LHCN-M2 (cell line): ENCODE measurements around the gene KIAA1671. TPM values are rescaled to one million over a fixed set of nuclear protein-coding genes. Genes with fewer than 3 reads are reported as not detected.

Source experiments
- DNase-seq: peaks from one replicate; pipeline ENCODE4 v3.0.0-alpha.2; 2012; ENCODE audit warnings: low read depth
- total RNA-seq: library from RNA; depleted of rRNA; stranded (reverse); fragments of >200 nt; gene quantifications from 2 replicates; pipeline ENCODE4 v1.2.3, GENCODE V29; 2014

Gene KIAA1671
- total RNA-seq, 1 experiment from 2014 or later, result 2.9 TPM

DNA sequence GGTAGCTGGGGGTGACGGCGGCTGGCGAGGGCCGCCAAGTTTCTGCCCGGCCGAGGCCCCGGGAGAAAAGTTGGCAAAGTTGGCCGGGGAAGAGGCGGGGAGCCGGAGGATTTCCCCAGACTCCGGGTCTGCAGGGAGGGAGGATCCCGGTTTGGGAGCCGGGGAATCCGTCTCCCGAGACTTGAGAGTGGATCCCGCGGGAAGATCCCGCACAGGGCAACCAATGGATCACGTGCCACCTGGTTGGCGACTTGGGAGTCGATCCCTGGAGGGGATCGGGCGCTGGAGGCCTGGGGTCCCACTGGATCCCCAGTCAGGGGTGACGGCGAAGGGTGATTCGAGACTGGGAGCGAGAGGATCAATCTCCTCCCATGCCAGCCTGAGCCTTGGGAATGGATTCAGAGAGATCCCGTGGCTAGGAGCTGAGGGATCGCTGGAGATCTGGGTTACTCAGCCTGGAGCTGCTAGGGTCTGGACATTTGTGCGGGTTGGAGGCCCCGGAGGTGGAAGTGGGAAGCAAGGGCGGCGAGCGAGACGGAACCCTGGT, 394 bp downstream of the KIAA1671 start:
- DNase-seq, result peak; percentile 38

DNA sequence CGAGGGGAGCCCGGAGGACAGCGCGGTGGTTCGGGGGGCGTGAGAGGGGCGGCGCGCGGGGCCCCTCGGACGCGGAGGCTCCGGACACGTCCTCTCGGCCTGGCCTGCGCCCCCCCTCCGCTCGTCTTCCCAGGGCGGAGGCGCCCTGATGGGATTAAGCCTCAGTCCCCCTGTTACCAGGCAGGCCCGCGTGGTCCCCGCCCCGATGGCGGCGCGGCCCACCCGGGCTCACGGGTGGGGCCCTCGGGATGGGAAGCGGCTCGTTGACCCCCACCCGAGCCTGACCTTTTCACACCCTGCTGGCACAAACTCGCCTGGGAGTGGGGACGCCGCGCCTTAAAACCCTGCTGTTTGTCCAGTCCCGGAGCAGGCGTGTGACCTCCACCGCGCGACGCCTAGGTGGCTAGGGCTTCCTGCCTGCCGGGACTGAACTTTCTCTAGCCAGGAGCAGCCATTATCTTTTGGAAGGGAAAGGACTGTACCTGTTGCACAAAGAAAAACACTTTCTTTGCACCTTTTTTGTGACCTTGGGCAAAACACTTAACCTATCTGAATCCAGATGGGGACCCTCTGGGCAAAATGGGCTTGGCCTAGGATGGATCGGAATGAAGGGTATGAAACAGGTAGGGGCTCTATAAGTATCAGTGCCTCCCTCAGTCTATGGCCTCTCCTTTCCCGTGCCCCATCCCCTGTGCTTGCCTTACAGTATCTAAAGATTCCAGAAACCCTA, 1.0 kb downstream of the KIAA1671 start:
- DNase-seq, result no peak

GRCh38 chr22:24954114-24954463, 1.6 kb downstream of the KIAA1671 start:
- no peak for DNase-seq

- no peak for DNase-seq
Measured at GRCh38 chr22:24954856-24955255, 2.3 kb downstream of the KIAA1671 start.

DNA sequence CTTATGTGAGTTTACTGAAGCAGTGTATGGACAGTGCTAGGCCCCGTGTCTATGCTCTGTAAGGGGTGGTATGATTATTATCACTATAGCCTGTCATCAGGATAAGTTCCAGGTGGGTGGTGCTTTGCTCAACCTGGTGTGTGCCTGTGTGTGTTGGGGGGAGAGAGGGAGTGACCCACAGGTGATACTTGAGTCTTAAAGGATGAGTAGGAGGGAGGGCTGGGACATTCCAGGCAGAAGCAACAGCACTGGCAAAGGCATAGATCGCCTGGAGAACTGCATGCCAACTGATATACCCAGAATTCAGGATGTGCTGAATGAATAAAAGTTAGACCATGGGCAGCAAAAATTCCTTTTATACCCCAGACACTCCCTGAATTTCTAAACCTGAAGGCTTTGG, 4.5 kb downstream of the KIAA1671 start:
- DNase-seq, result no peak

DNA sequence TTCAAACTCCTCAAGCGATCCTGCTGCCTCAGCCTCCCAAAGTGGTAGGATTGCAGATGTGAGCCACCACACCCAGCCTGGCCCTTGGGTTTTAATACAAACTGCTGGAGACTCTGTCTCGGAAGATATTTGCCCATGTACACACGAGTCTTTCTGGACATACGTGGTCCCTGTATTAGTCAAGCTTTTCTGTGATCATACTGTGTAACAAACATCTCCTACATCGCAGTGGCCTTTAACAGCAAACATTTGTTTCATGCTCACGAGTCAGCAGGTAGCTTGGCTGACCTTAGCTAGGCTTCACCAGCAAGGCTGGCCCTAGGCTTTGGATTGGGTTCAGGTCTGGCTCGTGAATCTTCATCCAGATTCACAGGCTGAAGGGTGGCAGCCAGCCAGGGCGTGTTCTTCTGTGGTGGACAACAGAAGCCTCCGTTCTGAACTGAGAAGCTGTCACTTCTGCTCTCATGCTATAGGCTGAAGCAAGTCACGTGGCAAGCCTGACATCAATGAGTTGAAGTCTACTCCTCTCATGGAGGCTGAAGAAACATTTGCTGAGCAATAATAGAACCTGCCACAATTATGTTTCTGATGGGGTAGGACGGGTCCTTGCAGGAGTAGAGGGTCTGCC, 8.8 kb downstream of the KIAA1671 start:
- no peak for DNase-seq

DNA sequence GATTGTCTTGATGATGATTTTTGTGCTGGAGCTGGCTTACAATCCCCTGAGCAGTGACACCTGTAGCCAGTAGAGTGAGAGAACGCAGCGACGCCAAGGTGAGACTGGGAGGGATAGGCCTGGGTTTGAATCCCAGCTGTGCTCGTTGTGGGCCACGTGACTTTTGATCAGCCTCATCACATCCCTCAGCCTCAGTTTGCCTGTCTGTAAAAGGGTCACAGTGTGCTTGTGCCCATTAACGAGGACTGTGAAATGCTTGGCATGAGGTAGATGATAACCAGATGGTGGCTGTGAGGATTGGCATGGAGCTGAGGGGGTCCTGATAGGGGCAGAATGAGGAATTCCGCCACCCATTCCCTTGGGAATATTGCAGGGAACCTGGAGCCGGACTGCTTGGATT, 9.6 kb downstream of the KIAA1671 start:
- no peak for DNase-seq

- DNase-seq, result no peak
Measured at GRCh38 chr22:24962835-24963234, 10.3 kb downstream of the KIAA1671 start.

- no peak for DNase-seq
Measured at GRCh38 chr22:24964441-24964840, 11.9 kb downstream of the KIAA1671 start.

GRCh38 chr22:24965822-24966626, 13.5 kb downstream of the KIAA1671 start:
- no peak for DNase-seq

DNA sequence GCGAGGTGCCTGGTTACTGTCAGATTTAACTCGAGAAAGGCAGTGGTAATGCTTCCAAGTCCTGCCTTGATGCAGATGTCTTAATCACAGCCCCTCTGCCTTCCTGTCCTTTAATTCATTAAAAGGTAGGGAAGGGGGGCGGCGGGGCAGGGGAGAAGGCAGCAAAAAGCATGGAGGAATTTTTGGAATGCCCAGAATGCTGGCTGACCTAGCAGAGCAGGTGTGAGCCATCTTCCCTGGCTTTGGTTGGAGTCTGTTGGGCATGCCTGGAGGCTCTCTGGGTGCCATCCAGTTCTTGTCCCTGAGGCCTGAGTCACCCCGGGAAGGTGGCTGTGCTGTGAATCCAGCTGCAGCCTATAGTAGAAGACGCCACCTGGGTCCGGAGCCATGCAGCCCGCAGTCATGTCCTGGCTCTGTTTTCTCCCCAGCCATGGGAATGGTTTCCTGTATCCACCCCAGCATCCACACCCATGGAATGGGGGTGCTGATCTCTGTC, 15.6 kb downstream of the KIAA1671 start:
- DNase-seq, result no peak

GRCh38 chr22:24969560-24970301, 17.2 kb downstream of the KIAA1671 start:
- no peak for DNase-seq

DNA sequence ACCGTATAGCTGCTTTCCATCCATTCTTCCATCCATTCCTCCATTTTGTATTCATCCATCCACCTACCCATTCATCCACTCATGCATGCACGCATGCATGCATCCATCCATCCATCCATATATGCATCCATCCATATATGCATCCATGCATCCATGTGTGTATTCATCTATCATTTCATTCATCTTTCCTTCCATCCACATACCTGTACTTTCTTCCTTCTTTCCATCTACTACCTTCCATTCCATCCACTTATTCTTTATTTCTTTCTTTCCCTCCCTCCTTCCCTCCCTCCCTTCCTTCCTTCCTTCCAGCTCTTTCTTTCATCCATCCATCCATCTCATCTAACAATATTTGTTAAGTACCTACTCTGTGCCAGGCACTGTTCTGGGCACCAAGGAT, 19.9 kb downstream of the KIAA1671 start:
- no peak for DNase-seq

GRCh38 chr22:24973872-24974271, 21.4 kb downstream of the KIAA1671 start:
- DNase-seq, result no peak

GRCh38 chr22:24975125-24975640, 22.7 kb downstream of the KIAA1671 start:
- DNase-seq, result no peak

DNA sequence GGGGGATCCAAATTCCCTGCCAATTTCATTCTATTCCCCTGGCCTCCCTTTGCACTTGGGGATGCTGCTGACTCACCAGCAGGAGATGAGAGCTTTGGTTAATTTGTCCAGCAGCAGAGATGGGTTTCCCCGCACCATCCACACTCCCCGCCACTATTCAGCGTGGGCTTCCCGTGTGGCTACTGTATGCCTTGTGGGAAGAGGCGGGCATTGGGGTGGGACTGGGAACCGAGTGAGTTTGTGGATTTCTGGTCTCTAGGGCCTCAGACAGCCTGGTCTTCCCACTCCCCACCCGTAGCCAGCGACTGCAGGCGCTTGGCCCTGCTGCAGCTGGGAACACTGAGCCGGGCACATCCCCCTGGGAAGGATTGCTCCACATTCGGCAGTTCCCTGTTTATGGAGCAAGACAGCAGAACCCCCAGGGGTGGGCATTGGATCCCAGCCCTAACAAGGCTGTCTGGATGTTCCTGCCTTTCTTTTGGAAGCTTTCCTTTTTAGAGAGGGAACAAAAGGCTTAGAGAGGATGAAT, 23.4 kb downstream of the KIAA1671 start:
- DNase-seq, result no peak

DNA sequence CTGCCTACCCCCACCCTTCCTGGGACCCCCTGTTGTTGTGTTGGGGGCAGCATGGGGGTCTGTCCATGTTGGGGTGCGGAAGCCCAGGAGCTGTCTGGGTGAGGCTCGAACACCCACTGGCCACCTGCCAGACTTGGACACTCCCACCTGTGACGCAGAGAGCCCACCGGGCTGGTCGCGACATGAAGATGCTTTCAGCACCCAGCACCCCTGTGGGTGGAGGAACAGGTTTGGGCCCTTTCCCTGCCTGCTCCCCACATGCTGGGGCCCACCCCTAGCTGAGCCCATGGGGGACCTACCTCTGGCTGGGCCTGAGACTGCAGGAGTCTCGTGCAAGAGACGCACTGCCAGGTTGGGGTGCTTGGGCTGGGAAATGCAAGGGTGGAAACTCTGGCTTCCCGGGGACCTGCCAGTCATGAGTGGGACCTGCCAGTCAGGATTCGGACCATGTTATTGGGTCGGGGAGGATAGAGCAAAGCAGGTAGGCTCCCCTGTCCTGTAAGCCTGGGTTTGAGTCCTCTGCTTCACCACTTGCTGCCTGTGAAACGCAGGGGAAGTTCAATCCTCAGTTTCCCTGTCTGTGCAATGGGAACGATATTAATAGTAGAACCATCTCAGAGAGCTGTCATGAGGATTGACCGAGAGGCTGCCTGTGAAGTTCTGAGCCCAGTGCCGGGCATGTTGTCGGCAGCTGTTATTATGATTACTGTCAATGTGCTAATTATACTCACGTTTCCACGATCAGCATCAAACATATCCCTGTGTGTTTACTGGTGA, 24.1 kb downstream of the KIAA1671 start:
- DNase-seq, result no peak

DNA sequence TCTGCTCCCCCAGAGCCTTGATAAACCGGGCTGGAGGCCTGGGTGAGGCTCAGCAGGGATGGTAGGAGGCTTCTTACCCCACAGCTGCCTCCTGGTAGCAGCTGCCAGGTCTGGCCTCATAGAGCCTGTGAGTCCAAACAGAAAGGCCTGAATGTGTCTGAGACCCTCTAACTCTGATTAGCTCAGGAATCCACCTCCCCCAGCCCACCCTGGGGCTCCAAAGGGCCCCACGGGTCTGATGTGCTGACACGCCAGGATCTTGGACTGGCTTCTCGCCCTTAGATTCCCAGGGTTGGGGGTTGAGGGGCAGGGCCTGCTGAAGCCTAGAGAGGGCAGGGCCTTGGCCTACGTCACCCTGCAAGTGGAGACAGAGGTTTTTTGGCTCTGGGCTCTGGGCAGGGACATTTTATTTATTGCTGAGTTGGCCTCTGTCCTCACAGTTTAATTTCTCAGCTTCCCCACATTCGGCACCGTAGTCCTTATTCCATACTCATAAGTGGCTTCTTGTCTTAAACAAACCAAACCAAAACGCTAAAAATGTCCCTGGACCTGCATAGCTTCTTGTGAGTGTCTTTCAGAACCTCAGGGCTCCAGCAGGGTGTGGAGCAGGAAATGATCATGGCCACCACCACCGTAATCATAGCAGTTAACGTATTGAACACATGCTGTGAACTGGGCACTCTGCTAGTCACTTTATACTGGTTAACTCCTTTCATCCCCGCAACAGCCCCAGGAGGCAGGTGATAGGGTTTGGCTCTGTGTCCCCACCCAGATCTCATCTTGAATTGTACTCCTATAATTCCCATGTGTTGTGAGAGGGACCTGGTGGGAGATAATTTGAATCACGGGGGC, 25.1 kb downstream of the KIAA1671 start:
- no peak for DNase-seq

DNA sequence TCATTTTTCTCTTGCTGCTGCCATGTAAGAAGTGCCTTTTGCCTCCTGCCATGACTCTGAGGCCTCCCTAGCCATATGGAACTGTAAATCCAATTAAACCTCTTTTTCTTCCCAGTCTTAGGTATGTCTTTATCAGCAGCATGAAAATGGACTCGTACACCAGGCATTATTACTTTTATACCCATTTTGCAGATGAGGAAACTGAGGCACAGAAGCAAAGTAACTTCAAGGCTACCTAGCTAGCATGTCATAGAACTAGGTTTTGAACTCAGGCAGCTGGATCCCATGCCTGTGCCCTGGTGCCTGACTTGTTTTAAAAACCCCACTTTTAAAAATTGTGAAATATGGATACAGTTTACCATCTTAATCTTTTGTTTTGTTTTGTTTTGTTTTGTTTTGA, 25.8 kb downstream of the KIAA1671 start:
- DNase-seq, result no peak
